Memory B cell (primary cell): ENCODE data around the gene TXNL4A.
"Not testable (repeated sequence)": the region's sequence is repeated elsewhere in the genome, so short reads cannot be mapped to it uniquely, and the experiment has no call there.

Source experiments
- ATAC-seq: fragments of 150-1000 bp; cut with Tn5 transposase; 2 replicates; pipeline ENCODE4 v1.10.0; 2021; ENCODE audit warnings: low read depth, mild to moderate bottlenecking, moderate library complexity
- DNase-seq, 2 donors: peaks; one replicate each; pipeline ENCODE4 v3.0.0; 2022; ENCODE audit warnings: low spot score in 2 of 2
- H3K27ac Mint-ChIP-seq: one replicate; pipeline ENCODE4 v1.8.0; 2022; ENCODE audit warnings: mild to moderate bottlenecking, moderate library complexity, mixed read lengths
- H3K27me3 Mint-ChIP-seq: one replicate; pipeline ENCODE4 v1.8.0; 2022; ENCODE audit warnings: mixed read lengths
- H3K36me3 Mint-ChIP-seq: one replicate; pipeline ENCODE4 v1.8.0; 2022; ENCODE audit warnings: mild to moderate bottlenecking, mixed read lengths
- H3K4me1 Mint-ChIP-seq: one replicate; pipeline ENCODE4 v1.8.0; 2022; ENCODE audit warnings: mixed read lengths
- H3K4me3 Mint-ChIP-seq: one replicate; pipeline ENCODE4 v1.8.0; 2022; ENCODE audit warnings: mild to moderate bottlenecking, moderate library complexity, mixed read lengths
- H3K9me3 Mint-ChIP-seq: one replicate; pipeline ENCODE4 v1.8.0; 2022; ENCODE audit warnings: mixed read lengths

Gene TXNL4A

DNA sequence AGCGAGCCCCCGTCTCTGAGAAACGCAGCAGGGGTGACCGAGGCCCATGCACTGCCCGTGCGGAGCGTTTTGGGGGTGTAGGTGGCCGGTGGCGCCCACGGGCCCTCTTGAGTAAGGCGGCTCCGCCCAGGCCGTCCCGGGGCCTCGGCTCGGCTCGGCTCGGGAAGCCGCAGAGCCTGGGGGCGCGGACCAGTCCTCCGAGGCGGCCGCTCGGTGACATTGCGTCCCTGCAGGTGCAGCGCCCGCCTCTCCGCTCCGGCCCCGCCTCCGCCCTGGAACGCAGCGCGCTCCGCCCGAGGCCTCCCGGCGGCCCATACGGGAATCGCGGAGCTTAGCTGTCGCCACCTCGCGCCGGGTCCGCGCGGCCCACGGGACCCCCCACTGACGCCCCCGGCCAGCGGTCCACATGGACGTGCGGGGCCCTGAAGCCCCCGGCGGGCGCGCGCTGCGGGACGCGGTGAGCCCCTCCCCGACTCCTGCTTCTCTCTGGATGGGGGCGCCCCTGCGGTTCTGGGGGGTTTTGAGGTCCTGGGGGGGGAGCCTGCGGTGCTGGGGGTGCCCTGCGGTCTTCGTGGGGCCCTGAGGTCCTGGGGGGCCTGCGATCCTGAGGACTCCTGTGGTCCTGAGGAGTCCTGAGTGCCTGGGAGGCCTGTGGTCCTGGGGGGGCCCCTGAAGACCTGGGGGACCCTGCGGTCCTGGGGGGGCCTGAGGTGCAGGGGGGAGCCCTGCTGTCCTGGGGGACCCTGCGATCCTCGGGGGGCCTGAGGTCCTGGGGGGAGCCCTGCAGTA is 23.8 kb downstream of the TXNL4A start, which contains the start of gene HSBP1L1:
Gene HSBP1L1, plus strand, starts transcription at position 314 of the 789 bp plus-strand sequence. Its CDS starts 93 bp downstream, at position 407.
- DNase-seq, result peak; percentile 46 to 61
- no peaks in the 10 kb centered on the region for H3K9me3 Mint-ChIP-seq
- H3K27me3 Mint-ChIP-seq, result peaks cover 2% of the 10 kb centered on the region
- H3K4me1 Mint-ChIP-seq, result peaks cover 26% of the 10 kb centered on the region
- peak within 1 kb of the TSS; percentile 68 for H3K4me3 Mint-ChIP-seq
- H3K36me3 Mint-ChIP-seq, result no peaks in the 10 kb centered on the region
- peak within 1 kb of the TSS; percentile 82 for H3K27ac Mint-ChIP-seq
- peak; percentile 70 for ATAC-seq

DNA sequence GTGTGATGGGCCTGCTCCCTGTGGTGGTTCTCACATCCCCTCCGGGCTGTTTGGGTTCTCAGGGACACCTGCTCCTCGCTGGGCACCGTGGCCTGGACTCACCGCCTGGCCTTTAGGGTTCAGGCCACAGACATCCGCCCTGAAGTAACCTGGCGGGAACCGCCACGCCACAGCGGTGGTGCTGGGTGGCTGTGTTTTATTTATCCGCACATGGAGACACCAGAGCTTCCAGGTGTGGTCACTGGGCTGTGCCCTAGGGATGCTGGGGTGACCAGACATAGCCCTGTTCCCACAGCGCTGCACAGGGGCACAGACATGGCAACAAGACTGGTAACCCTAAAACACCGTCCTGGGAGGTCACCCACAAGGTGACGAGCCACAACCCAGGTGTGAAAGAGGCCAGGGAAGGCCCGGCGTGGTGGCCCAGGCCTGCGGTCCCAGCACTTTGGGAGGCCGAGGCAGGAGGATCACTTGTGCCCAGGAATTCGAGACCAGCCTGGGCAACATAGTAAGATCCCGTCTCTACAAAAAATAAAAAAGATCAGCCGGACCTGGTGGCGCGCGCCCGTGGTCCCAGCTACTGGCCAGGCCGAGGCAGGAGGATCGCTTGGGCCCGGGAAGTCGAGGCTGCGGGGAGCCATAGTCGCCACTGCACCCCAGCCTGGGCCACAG is 24.6 kb downstream of the TXNL4A start:
- ATAC-seq (no peak), DNase-seq (no peak)
- peaks cover 26% of the 10 kb centered on the region for H3K4me1 Mint-ChIP-seq
- H3K27me3 Mint-ChIP-seq, result peaks cover 2% of the 10 kb centered on the region
- H3K36me3 Mint-ChIP-seq, result no peaks in the 10 kb centered on the region
- no peaks in the 10 kb centered on the region for H3K9me3 Mint-ChIP-seq
- H3K4me3 Mint-ChIP-seq, result peak overlapping the region; percentile 57
- H3K27ac Mint-ChIP-seq, result peak overlapping the region; percentile 82

DNA sequence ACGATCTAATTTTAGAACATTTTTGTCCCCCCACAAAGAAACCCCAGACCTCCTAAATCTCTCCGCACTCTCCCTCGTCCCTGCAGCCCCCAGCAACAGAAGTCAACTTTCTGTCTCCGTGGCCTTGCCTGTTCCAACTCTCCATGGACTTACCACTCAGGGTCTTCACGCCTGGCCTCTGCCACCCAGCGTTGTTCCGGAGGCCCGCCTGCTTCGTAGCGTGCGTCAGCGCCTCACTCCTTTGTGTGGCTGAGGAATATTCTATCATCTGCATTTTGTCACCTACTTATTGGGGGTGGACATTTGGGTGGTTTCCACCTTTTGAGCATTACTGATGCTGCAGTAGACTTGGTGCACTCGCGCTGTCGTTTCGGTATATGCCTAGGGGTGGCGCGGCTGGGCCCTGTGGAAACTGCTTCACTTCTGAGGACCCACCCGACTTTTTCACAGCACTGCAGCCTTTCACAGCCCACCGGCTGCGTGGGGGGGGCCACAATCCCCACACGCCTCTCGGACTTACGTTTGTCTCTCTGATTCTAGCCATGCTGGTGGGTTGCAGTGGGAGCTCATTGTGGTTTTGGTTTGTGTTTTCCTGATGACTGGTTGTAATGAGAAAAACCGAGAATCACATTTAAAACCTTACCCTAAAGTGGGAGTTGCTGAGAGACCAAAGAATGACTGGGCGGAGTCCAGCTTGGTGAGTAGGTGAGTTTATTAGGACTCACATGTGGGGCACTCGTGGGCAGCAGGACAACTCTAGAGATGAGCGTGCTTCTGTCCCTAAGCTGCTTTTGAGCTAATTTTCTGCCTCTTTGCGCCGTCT is 25.3 kb downstream of the TXNL4A start:
- peak overlapping the region; percentile 57 for H3K4me3 Mint-ChIP-seq
- ATAC-seq, result peak; percentile 82
- H3K4me1 Mint-ChIP-seq, result peaks cover 26% of the 10 kb centered on the region
- peaks cover 2% of the 10 kb centered on the region for H3K27me3 Mint-ChIP-seq
- H3K36me3 Mint-ChIP-seq, result no peaks in the 10 kb centered on the region
- DNase-seq, result peak; percentile 51 to 64
- peak overlapping the region; percentile 82 for H3K27ac Mint-ChIP-seq
- H3K9me3 Mint-ChIP-seq, result no peaks in the 10 kb centered on the region

DNA sequence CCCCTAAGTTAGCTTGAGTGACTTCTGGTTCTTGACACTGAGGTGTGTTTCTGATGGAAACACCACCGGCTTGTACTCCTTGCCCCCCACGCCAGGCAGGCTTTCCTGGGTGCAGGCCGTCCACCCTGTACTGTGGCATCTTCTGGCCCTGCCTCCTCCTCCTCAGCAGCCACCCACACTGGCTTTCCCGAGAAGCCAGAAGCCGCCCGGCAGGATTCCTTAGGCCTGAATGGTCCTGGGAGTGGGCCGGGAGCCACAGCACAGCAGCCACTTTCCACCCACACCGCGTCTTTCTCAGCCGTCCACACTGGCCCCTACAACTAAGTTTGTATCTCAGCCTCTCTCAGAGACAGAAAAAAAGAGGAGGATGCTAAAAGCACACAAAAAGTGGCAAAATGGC is 26.1 kb downstream of the TXNL4A start:
- DNase-seq (no peak), ATAC-seq (no peak)
- Mint-ChIP-seq H3K27me3 (peaks cover 2% of the 10 kb centered on the region), H3K4me3 (no peak overlapping the region), H3K9me3 (no peaks in the 10 kb centered on the region), H3K4me1 (peaks cover 26% of the 10 kb centered on the region), H3K27ac (peak overlapping the region; percentile 82), H3K36me3 (no peaks in the 10 kb centered on the region)

DNA sequence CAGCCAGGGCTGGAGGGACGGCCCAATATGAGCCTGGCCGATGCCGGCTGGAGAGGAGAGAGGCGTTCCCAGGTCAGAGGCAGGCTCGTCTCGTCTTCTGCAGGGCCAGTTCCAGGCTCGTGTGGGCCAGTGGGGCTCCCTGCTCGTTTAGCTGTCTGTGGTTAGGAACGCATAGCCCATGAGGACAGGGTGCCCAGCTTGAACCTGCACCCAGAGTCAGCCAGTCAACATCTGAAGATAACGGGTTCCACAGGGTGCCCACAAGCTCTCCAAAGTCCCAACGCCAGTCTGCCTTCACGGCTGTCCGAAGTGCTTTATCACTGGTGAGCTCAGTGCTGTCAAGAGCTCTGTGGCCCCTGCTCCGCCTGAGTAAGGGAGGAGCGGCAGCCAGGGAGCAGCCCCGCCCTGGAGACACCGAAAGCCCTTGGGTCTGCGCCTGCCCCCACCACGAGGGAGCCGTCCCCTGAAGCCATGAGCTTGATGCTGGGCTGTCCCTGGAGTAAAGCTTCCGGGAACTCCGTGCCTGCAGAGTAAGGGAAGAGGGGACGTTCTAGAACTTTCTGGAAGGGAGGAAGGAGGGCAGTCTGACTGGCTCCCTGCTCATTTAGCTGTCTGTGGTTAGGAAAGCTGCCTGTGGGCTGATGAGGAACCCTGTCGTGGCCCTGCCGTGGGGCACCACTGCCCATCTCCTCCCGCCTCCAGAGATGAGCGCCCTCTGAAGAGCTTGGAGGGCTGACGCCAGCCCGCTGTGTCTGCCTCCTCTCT is 26.7 kb downstream of the TXNL4A start:
- Mint-ChIP-seq H3K9me3 (no peaks in the 10 kb centered on the region), H3K27ac (no peak overlapping the region), H3K4me1 (peaks cover 26% of the 10 kb centered on the region), H3K27me3 (peaks cover 2% of the 10 kb centered on the region), H3K4me3 (no peak overlapping the region), H3K36me3 (no peaks in the 10 kb centered on the region)
- no peak for DNase-seq
- no peak for ATAC-seq

DNA sequence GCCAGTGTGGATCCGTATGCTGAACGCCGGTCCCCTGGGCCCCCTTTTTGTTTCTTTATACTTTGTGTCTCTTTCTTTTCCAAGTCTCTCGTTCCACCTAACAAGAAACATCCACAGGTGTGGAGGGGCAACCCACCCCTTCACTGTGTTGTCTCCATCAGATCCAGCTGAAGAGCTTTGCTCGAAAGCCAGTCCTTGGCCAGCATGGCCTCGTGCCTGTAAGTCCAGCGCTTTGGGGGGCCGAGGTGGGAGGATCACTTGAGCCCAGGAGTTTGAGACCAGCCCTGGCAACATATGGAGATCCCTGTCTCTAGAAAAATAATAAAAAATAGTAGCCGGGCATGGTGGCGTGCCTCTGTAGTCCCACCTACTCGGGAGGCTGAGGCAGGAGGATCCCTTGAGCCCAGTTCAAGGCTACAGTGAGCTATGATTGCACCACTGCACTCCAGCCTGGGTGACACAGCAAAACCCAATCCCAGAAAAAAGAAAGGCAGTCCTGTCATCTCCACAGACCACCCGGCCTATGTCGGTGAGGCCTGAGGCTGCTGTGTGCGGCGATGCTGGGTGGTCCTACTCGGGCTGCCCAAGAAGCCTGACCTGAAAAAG is 27.3 kb downstream of the TXNL4A start:
- Mint-ChIP-seq H3K36me3 (no peaks in the 10 kb centered on the region), H3K9me3 (no peaks in the 10 kb centered on the region), H3K27me3 (peaks cover 2% of the 10 kb centered on the region), H3K27ac (no peak overlapping the region), H3K4me1 (peaks cover 26% of the 10 kb centered on the region), H3K4me3 (no peak overlapping the region)
- no peak for ATAC-seq
- DNase-seq, result no peak

DNA sequence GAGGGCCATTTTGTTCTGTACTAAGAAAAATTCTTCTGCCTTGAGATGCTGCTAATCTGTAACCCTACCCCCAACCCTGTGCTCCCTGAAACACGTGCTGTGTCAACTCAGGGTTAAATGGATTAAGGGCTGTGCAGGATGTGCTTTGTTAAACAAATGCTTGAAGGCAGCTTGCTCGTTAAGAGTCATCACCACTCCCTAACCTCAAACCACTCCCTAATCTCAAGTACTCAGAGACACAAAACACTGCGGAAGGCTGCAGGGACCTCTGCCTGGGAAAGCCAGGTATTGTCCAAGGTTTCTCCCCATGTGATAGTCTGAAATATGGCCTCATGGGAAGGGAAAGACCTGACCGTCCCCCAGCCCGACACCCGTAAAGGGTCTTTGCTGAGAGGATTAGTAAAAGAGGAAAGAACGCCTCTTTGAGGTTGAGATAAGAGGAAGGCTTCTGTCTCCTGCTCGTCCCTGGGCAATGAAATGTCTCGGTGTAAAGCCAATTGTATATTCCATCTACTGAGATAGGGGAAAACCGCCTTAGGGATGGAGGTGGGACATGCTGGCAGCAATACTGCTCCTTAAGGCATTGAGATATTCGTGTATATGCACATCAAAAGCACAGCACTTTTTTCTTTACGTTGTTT is 28.1 kb downstream of the TXNL4A start:
- not testable (repeated sequence) for H3K9me3 Mint-ChIP-seq, H3K27me3 Mint-ChIP-seq, ATAC-seq, DNase-seq, H3K27ac Mint-ChIP-seq, H3K36me3 Mint-ChIP-seq
- Mint-ChIP-seq H3K4me3 (peak overlapping the region; percentile 67), H3K4me1 (peaks cover 23% of the 10 kb centered on the region)

DNA sequence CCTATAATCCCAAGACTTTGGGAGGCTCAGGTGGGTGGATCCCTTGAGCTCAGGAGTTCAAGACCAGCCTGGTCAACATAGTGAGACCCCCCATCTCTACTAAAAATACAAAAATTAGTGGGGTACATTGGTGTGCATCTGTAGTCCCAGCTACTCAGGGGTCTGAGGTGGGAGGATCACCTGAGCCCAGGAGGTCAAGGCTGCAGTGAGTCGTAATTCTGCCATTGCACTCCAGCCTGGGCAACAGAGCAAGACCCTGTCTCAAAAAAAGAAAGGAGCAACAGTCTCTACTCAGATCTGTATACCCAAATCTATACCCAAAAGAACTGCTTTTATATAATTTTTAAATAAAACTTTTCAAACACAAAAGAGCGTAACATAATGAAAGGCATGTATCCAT is 29.4 kb downstream of the TXNL4A start:
- no peak for ATAC-seq
- Mint-ChIP-seq H3K36me3 (no peaks in the 10 kb centered on the region), H3K4me3 (no peak overlapping the region), H3K4me1 (peaks cover 20% of the 10 kb centered on the region), H3K9me3 (no peaks in the 10 kb centered on the region), H3K27ac (no peak overlapping the region), H3K27me3 (peaks cover 2% of the 10 kb centered on the region)
- DNase-seq, result no peak

DNA sequence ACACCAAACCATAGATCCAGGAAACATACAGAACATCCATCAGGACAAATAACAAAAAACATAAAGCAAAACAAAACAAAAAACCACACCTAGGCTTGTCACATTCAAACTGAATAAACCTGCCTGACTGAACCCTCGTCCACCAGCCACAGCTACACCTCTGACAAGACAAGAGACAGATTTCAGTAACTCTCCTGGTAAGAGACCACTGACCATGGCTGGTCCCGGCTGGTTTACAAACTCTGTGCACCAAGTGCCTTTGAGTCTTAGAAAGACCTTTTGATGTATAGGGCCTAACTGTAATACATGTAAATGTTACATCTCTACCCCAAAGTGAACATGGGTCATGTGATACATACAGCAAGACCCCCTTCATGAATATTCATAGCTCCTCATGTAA is 32.1 kb downstream of the TXNL4A start:
- Mint-ChIP-seq H3K27me3 (no peaks in the 10 kb centered on the region), H3K27ac (no peak overlapping the region), H3K4me3 (no peak overlapping the region), H3K4me1 (peaks cover 8% of the 10 kb centered on the region), H3K36me3 (no peaks in the 10 kb centered on the region), H3K9me3 (no peaks in the 10 kb centered on the region)
- DNase-seq, result no peak
- no peak for ATAC-seq

DNA sequence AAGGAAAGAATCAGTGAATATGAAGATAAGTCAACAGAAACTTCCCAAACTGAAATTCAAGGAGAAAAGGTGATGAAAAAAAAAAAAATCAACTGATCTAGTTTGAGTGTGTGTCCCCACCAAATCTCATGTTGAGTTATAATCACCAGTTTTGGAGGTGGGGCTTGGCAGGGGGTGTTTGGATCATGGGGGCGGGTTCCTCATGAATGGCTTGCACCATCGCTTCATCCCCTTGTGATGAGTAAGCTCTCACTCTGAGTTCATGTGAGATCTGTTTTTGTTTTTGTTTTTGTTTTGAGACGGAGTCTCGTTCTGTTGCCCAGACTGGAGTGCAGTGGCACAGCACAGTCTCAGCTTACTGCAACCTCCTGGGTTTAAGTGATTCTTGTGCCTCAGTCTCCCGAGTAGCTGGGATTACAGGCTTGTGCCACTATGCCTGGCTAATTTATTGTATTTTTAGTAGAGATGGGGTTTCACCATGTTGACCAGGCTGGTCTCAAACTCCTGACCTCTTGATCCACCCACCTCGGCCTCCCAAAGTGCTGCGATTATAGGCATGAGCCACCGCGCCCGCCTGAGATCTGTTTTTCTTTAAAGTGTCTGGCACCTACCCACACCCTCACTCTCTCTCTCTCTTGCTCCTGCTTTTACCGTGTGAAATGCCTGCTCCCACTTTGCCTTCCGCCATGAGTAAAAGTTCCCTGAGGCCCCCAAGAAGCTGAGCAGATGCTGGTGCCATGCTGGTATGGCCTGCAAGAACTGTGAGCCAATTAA is 32.9 kb downstream of the TXNL4A start:
- DNase-seq, result no peak
- Mint-ChIP-seq H3K4me3 (no peak overlapping the region), H3K4me1 (peaks cover 5% of the 10 kb centered on the region), H3K27ac (no peak overlapping the region), H3K36me3 (no peaks in the 10 kb centered on the region), H3K9me3 (no peaks in the 10 kb centered on the region), H3K27me3 (no peaks in the 10 kb centered on the region)
- ATAC-seq, result no peak

DNA sequence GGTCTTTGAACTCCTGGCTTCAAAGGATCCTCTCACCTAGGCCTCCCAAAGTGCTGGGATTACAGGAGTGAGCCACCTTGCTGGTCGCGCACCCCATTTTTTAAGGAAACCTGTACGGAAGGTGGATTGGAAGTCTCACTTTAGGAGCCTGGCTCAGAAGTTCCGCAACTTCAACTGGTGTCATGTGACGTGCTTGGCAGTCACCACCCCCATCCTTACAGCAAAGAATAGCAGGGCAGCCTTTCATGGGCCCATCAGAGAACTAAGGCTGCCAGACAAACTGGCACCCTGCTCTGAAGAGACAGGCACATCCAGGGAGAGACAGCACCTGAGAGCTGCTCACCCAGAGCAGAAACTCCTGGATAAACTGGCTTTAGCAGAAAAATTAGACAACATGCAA is 33.6 kb downstream of the TXNL4A start:
- no peaks in the 10 kb centered on the region for H3K9me3 Mint-ChIP-seq
- no peak for ATAC-seq
- no peak overlapping the region for H3K4me3 Mint-ChIP-seq
- H3K36me3 Mint-ChIP-seq, result peaks cover under 1% of the 10 kb centered on the region
- H3K27ac Mint-ChIP-seq, result no peak overlapping the region
- no peaks in the 10 kb centered on the region for H3K27me3 Mint-ChIP-seq
- peaks cover 7% of the 10 kb centered on the region for H3K4me1 Mint-ChIP-seq
- no peak for DNase-seq

DNA sequence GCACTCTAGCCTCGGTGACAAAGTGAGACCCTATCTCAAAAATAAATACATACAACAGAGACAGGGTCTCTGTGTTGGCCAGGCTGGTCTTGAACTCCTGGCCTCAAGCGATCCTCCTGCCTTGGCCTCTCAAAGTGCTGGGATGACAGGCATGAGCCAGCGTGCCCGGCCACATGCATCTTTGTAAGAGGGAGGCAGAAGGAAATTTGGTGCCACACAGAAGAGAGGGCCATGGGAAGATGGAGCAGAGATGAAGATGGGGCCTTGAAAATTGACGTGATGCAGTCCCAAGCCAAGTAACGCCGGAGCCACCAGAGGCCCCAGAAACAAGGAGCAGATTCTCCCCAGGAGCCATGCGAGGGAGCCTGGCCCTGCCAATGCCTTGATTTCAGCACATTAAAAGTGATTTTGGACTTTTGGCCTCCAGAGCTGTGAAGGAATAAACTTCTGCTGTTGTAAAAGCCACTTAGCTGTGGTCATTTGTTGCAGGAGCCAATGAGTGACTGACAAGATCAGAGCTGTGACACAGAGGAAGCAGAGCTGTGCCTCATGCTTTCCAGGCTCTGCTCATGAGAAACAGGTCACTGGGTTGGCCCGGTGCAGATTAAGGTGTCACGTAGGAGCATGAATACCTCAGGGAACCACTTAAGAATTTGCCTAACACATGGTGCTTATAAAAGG is 34.3 kb downstream of the TXNL4A start:
- H3K27ac Mint-ChIP-seq, result no peak overlapping the region
- peaks cover 11% of the 10 kb centered on the region for H3K4me1 Mint-ChIP-seq
- DNase-seq, result no peak

More for the DNA sequence above, 34.3 kb downstream of the TXNL4A start:
- no peaks in the 10 kb centered on the region for H3K27me3 Mint-ChIP-seq
- peaks cover 3% of the 10 kb centered on the region for H3K36me3 Mint-ChIP-seq
- ATAC-seq, result no peak
- no peak overlapping the region for H3K4me3 Mint-ChIP-seq
- H3K9me3 Mint-ChIP-seq, result no peaks in the 10 kb centered on the region
